Endothelial cell of umbilical vein (primary cell): ENCODE measurements around the gene PLXNA4. TPM values are rescaled to one million over a fixed set of nuclear protein-coding genes. Genes with fewer than 3 reads are reported as not detected.

Source experiments
- BruUV-seq: library from RNA; stranded (reverse); fragments of 400-500 nt; replicated peaks from 2 replicates; lab custom pipeline; 2021; lab: Mats Ljungman, UMichigan
- CTCF ChIA-PET: fragments of 300-600, 350-600 bp; sonication (Branson Sonifier 250); formaldehyde crosslinking; loops from one replicate; lab custom pipeline; 2021; ENCODE audit warnings: antibody characterized with exemption, inconsistent platforms; lab: Charles Lee
- POLR2A ChIA-PET: fragments of 300-600, 350-600 bp; sonication (Branson Sonifier 250); formaldehyde crosslinking; loops from one replicate; lab custom pipeline; 2021; ENCODE audit warnings: antibody characterized with exemption, inconsistent platforms; lab: Charles Lee
- DNase-seq: peaks from one replicate; pipeline ENCODE4 v3.0.0-alpha.2; 2011; ENCODE audit warnings: low read depth, low spot score
- FAIRE-seq: peaks from 2 replicates; lab custom pipeline; 2011; peaks lifted over from hg19 to GRCh38; lab: Jason Lieb, UNC
- H2AFZ ChIP-seq: 2 replicates; pipeline ENCODE4 v1.6.0; 2012; ENCODE audit warnings: low read depth, low read length, control low read depth, inconsistent platforms
- H3K27ac ChIP-seq: 2 replicates; pipeline ENCODE4 v1.5.1; 2011; ENCODE audit warnings: low read depth, mild to moderate bottlenecking, control low read depth, low read length, moderate library complexity; ENCODE audit not compliant: insufficient read depth
- H3K27me3 ChIP-seq, 2 experiments: 2 replicates each; pipeline versions ENCODE4 v1.6.0 to v1.6.1; 2011; ENCODE audit warnings: low read length in 2 of 2, mixed read lengths in 1 of 2; ENCODE audit not compliant: control insufficient read depth in 2 of 2, insufficient read depth in 2 of 2
- H3K36me3 ChIP-seq, 2 experiments: 2 replicates in 1 of 2; 3 replicates in 1 of 2; pipeline ENCODE4 v1.5.1; 2011; ENCODE audit warnings: low read length in 2 of 2, mild to moderate bottlenecking in 1 of 2, moderate library complexity in 1 of 2; ENCODE audit not compliant: control insufficient read depth in 2 of 2, insufficient read depth in 2 of 2; ENCODE audit errors: extremely low read depth in 1 of 2
- H3K4me1 ChIP-seq: 3 replicates; pipeline ENCODE4 v1.5.1; 2011; ENCODE audit warnings: mild to moderate bottlenecking, low read length; ENCODE audit not compliant: control insufficient read depth, insufficient read depth; ENCODE audit errors: extremely low read depth
- H3K4me2 ChIP-seq: 2 replicates; pipeline ENCODE4 v1.6.1; 2011; ENCODE audit warnings: low read length, control low read depth, mixed read lengths; ENCODE audit not compliant: insufficient read depth
- H3K4me3 ChIP-seq, 3 experiments: fragments of 200-600 bp in 1 of 3; sonication (generic), shearing (Covaris generic) in 1 of 3; replicated peaks in 1 of 3; 2 replicates each; pipeline ENCODE4 v1.5.1; 2011 to 2016; ENCODE audit warnings: control low read depth in 3 of 3, low read length in 3 of 3, mild to moderate bottlenecking in 2 of 3, inconsistent platforms in 1 of 3, low read depth in 1 of 3, moderate library complexity in 1 of 3; ENCODE audit not compliant: insufficient read depth in 1 of 3
- H3K79me2 ChIP-seq: 2 replicates; pipeline ENCODE4 v1.6.0; 2012; ENCODE audit warnings: low read length, inconsistent platforms; ENCODE audit not compliant: control insufficient read depth, insufficient read depth
- H3K9ac ChIP-seq: replicated peaks from 2 replicates; pipeline ENCODE3; 2011; ENCODE audit warnings: low read length, control low read depth; ENCODE audit not compliant: insufficient read depth; ENCODE audit errors: extremely low read depth
- H3K9me1 ChIP-seq: replicated peaks from 3 replicates; pipeline ENCODE4 v1.6.0; 2011; ENCODE audit warnings: mild to moderate bottlenecking, low read length; ENCODE audit not compliant: control insufficient read depth, insufficient read depth; ENCODE audit errors: extremely low read depth
- H3K9me3 ChIP-seq: replicated peaks from 2 replicates; pipeline ENCODE4 v1.5.1; 2012; ENCODE audit warnings: low read length, inconsistent platforms; ENCODE audit not compliant: control insufficient read depth, insufficient read depth
- H4K20me1 ChIP-seq: replicated peaks from 2 replicates; pipeline ENCODE3; 2011; ENCODE audit warnings: mild to moderate bottlenecking, low read length; ENCODE audit not compliant: control insufficient read depth, insufficient read depth; ENCODE audit errors: extremely low read depth
- CTCF ChIP-seq, 2 donors: IDR thresholded peaks; 1 replicate in 1 of 2; 2 replicates in 1 of 2; pipeline ENCODE4 v1.5.1; 2011; ENCODE audit warnings: low read length in 2 of 2, mild to moderate bottlenecking in 2 of 2, moderate library complexity in 2 of 2, control low read depth in 1 of 2, inconsistent platforms in 1 of 2, low read depth in 1 of 2; ENCODE audit not compliant: insufficient read depth in 1 of 2; ENCODE audit errors: extremely low read depth in 1 of 2
- EZH2 ChIP-seq: IDR thresholded peaks from 2 replicates; pipeline ENCODE4 v1.6.1; 2012; ENCODE audit warnings: borderline replicate concordance, low read depth, mild to moderate bottlenecking, moderate library complexity, low read length, inconsistent platforms; ENCODE audit not compliant: severe bottlenecking
- FOS ChIP-seq: IDR thresholded peaks from 2 replicates; pipeline ENCODE4 v1.6.1; 2011; ENCODE audit warnings: mild to moderate bottlenecking, low read length, moderate library complexity, borderline replicate concordance; ENCODE audit not compliant: insufficient read depth
- GATA2 ChIP-seq: IDR thresholded peaks from 2 replicates; pipeline ENCODE4 v1.7.0; 2011; ENCODE audit warnings: low read depth, mild to moderate bottlenecking, moderate library complexity, mixed read lengths, low read length; ENCODE audit not compliant: insufficient read length, insufficient read depth
- JUN ChIP-seq: IDR thresholded peaks from 2 replicates; pipeline ENCODE4 v1.6.1; 2011; ENCODE audit warnings: borderline replicate concordance, low read depth; ENCODE audit not compliant: insufficient read length, insufficient read depth
- MAX ChIP-seq: IDR thresholded peaks from 2 replicates; pipeline ENCODE4 v1.6.1; 2011; ENCODE audit not compliant: insufficient read depth, insufficient read length
- MYC ChIP-seq: IDR thresholded peaks from one replicate; pipeline ENCODE4 v1.6.1; 2011; ENCODE audit warnings: mild to moderate bottlenecking, low read depth, low read length
- POLR2A ChIP-seq: IDR thresholded peaks from 2 replicates; pipeline ENCODE4 v1.6.1; 2012; ENCODE audit warnings: low read depth, mild to moderate bottlenecking, control low read depth, low read length
- POLR2AphosphoS5 ChIP-seq: IDR thresholded peaks from 2 replicates; pipeline ENCODE4 v1.6.1; 2012; ENCODE audit warnings: low read depth, mild to moderate bottlenecking, control low read depth, low read length, moderate library complexity; ENCODE audit not compliant: insufficient read depth
- dilution Hi-C: fragments of 300-500 bp; cut with MboI; formaldehyde crosslinking; loops from one replicate; pipeline ENCODE4 v1.15.0; 2019; ENCODE audit warnings: low sequenced_read_pairs; ENCODE audit not compliant: extremely low pct_ligation_motif_present
- intact Hi-C: fragments of 100-400 bp; cut with micrococcal nuclease; formaldehyde crosslinking; loops from one replicate; pipeline ENCODE4 v1.10.0; 2022
- polyA plus RNA-seq, 4 experiments: library from polyadenylated mRNA; depleted of rRNA in 3 of 4; stranded (reverse) in 3 of 4; unstranded in 1 of 4; fragments of >200 nt; gene quantifications; 2 replicates each; pipeline versions ENCODE4 v1.2.1 to v1.2.3, GENCODE V29; 2011 to 2012; ENCODE audit warnings: missing spikeins in 1 of 4
- total RNA-seq: library from RNA; stranded (reverse); gene quantifications from 2 replicates; pipeline ENCODE4 v1.2.3, GENCODE V29; 2021

Gene PLXNA4
- total and polyA plus RNA-seq, 2 donors (not counting 3 experiments of a cell fraction or from before 2014, with no cell fraction given) = 12.1 to 20.4 TPM

GRCh38 chr7:132367004-132367403, 209.3 kb downstream of the PLXNA4 start:
- ChIA-PET POLR2A (no interaction called here), CTCF (interaction anchor here (0.8 to 0.9 kb wide), 2 partner anchors 15 to 508 kb away, joined by 3 read pairs; no protein-coding TSS in a partner anchor)
- no peak for FAIRE-seq
- intact Hi-C loops (no loop called here), dilution Hi-C loops (no loop called here)
- BruUV-seq = no TSS peak
- Histone ChIP-seq H2AFZ (no peak overlapping the region), H3K27ac (no peak overlapping the region), H3K9me3 (no peaks in the 10 kb centered on the region), H3K4me3 (no peak overlapping the region), H3K79me2 (no peaks in the 10 kb centered on the region), H3K9ac (no peak overlapping the region), H3K4me2 (no peak overlapping the region), H3K9me1 (no peaks in the 10 kb centered on the region), H3K27me3 (no peaks in the 10 kb centered on the region), H4K20me1 (no peaks in the 10 kb centered on the region), H3K36me3 (no peaks in the 10 kb centered on the region), H3K4me1 (no peaks in the 10 kb centered on the region)
- no peak for DNase-seq
- TF ChIP-seq GATA2 = no peak

GRCh38 chr7:132364226-132364625, 212.0 kb downstream of the PLXNA4 start:
- H3K36me3 ChIP-seq = no peaks in the 10 kb centered on the region
- H3K4me2 ChIP-seq = no peak overlapping the region
- no peak overlapping the region for H3K27ac ChIP-seq
- no peaks in the 10 kb centered on the region for H3K4me1 ChIP-seq
- no peaks in the 10 kb centered on the region for H3K27me3 ChIP-seq
- ChIA-PET CTCF (interaction anchor here (0.8 kb wide), 1 partner anchor 217 kb away, joined by 3 read pairs; no protein-coding TSS in a partner anchor), POLR2A (no interaction called here)
- no TSS peak for BruUV-seq
- no peak overlapping the region for H2AFZ ChIP-seq
- H3K9me3 ChIP-seq = no peaks in the 10 kb centered on the region
- intact Hi-C loops (no loop called here), dilution Hi-C loops (no loop called here)
- H3K9ac ChIP-seq = no peak overlapping the region
- DNase-seq (no peak), FAIRE-seq (no peak)
- no peaks in the 10 kb centered on the region for H4K20me1 ChIP-seq
- H3K4me3 ChIP-seq = no peak overlapping the region
- no peak for TF ChIP-seq FOS
- TF ChIP-seq POLR2A = no peak
- TF ChIP-seq GATA2 = no peak
- no peak for TF ChIP-seq EZH2
- no peak for TF ChIP-seq MYC
- TF ChIP-seq POLR2AphosphoS5 = no peak
- no peak for TF ChIP-seq MAX
- no peak for TF ChIP-seq JUN
- no peak for TF ChIP-seq CTCF (IDR thresholded peaks at IDR 0.05; ENCODE audit: extremely low read depth in 1 of 2, insufficient read depth in 1 of 2, low read depth in 1 of 2, low read length in 2 of 2)
- H3K9me1 ChIP-seq = no peaks in the 10 kb centered on the region
- no peaks in the 10 kb centered on the region for H3K79me2 ChIP-seq
